ENCODE results near the gene LNX1. TPM values are rescaled to one million over a fixed set of nuclear protein-coding genes. Genes with fewer than 3 reads are reported as not detected.

LNX1 gene
- total RNA-seq, 1 donor from 2014 or later = 26.7 TPM

DNA sequence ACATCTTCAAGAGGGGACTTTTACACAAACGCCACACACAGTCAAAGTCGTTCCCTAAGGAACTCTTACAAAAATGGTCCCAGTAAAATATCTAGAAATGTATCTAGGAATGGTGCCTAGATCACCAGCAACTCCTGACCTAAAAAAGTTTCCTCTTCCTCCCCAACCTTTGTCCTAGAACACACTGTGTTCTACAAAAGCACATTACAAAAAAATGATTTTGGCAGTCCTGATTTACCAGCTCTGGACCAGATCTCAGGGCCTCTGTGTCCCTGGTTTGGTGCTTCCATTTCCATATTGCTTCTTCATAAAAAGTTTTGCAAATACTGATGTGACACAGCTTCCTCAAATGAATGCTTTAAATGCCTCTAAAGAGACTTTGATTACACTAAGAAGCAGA lies 55.0 kb downstream of the LNX1 start:
- DNase-seq (ENCODE audit: low spot score) = no peak

DNA sequence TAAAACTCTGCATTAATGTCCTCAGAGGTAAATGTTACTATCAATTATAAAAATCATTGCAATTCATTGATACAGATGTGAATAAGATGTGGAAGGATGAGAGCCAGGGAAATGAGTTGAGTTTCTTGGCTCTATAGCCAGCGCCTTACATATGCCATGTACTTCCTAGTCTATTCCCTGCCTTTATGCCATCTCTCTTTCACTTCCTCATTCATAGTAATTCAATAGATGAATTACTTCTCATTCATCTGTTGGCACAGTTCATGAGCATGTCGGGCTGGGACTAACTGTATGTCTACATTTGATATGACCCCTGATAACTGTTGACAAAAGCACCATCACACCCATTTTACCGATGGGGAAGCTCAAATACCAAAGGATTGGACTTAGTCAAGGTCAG lies 55.7 kb downstream of the LNX1 start:
- no peak for DNase-seq (ENCODE audit: low spot score)

DNA sequence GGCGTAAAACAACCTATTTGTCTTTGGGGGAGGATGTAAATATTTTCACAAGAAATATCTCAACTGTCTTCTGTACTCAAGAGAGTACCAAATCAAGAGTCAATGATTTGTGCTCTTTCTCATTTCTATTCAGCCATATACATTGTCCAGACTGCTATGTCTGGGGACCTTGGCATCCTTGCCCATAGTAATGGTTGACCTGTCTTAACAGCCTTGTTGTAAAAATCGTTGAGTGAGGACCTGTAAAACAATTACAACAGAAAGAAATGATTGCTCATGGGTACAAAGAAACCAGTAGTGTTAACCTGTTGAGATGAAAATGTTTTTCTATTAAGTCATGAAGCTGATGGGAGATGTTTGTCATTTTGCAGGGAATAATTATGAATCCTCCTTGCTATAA lies 56.6 kb downstream of the LNX1 start:
- no peak for DNase-seq (ENCODE audit: low spot score)

DNA sequence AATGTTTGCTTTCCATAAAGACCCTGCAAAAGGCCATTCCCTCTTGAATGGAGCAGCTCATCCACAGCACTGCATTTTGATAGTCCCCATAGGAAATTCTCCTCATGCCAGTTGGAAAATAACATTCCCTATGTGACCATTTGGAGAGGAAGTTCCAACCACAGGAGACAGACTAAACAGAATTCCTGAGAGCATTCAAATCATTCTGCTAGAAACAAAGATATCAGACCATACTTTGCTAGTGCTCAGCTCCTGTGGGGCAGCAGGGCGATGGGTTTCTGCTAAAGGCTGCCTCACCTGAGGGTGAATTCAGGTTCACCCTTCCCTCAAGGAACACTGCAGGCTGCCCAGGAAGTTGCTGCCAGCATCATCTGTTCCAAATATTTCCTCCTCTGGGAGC lies 58.8 kb downstream of the LNX1 start:
- DNase-seq (ENCODE audit: low spot score) = no peak

DNA sequence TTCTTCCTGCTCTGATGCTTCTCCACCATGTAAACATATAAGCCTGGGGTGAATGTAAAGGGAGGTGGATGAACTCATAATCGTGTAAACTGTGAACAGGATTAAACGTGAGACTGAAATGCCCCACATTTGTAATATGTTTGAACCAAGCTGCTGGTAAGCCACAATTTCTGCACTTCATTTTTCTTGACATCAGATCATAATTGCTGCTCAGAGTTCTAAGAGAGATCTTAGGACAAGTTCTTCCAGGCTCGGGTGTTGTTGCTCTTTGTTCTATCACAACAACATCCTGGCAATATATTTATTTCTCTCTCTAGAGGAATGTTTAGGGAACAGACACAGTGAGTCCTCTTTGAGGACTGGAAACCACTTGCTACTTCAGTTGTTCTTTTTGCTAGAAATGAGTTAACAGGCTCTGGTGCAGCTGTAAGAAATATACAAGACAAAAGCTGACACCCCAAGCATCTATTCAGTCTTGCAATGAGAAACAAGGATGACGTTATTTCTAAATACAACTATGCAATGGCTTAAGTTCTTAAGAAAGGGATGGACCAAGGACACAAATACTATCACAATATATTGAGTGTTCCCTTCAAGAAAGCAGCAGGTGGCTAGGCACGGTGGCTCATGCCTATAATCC lies 59.6 kb downstream of the LNX1 start:
- no peak for DNase-seq (ENCODE audit: low spot score)

DNA sequence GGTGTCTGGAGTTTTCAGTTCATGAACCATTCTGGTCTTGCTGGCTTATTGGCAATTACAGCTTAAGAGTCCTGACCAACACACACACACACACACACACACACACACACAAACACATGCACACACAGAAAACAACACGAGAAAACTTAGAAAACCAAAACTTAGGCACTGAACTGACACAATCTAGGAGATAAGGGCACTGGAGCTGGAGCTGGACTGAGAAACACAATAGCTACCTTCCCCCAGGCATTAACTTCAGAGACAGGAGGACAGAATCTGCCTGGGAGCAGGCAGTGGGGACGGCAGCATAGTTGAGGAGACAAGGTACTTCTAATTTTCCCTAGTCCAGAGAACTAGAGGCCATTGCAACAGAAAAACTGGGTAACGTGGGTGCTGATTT lies 62.3 kb downstream of the LNX1 start:
- DNase-seq (ENCODE audit: low spot score) = no peak

DNA sequence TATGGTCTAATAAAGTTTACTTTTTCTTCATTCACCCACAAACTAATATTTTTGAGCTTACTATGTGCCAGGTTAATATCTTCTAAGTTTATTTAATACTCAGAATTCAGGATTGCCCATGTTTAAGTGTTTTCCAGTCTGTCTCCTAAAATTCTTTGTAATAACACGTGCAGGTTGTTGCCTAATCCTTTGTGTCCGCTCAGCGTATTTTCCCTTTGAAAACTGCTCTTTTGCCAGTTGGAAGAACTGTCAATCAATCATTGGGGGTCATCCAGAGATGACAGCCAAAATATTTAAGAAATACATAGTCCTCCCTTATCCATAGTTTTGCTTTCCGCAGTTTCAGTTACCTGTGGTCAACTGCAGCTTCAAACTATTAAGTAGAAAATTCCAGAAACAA lies 63.4 kb downstream of the LNX1 start:
- no peak for DNase-seq (ENCODE audit: low spot score)

DNA sequence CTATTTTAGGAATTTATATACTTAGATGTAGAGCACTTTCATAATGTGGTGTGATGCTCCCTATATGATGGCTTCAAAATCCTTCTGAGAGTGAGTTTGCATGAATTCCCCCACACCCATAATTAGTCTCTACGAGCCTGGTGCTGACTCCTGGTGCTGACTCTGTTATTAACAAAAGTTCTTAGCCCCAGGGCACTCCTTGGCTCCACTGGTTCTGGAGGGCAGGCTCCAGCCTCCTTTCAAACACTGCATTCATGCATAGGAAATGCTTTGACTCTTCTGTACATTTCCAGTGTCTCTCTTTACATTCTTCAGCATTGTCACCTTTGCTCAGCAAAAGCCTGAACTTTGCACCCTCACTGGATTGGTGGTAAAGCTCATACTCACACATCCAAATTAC lies 64.0 kb downstream of the LNX1 start:
- DNase-seq (ENCODE audit: low spot score) = no peak

DNA sequence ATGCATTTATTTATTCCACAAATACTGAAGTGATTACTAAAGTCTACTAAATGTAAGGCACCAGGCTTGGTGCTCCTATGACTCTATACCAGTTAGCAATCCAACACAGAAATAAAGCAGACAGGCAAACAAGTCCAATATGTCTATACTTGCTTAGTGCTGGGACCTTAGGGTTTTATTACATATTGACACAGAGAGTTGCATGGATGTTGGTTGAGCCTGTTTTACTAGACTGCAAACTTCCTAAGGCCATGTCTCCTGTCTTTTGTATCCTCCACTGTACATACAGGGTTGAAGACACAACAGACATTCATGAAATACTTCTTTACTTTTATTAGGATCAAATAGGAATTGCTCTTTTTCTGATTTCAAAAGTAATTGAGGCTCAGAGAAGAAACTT lies 69.0 kb downstream of the LNX1 start:
- no peak for DNase-seq (ENCODE audit: low spot score)

DNA sequence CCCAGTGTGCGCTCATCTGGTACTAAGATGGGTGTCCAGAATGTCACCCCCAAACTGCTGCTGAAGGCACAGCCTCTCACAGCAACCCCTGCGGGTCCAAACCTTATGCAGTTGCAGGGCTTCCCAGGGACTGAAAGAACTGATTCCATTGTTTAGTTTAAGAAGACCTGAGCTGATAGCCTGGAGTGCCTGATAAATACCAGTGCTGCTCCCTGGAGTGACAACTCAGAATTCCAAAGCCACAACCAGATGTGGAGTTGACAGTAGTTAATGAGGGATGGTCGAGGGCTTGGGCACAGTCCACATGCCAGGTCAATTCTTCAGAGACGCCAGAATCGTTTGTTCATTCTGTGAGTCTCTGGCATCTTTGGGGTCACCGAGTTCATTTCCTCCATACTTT lies 71.2 kb downstream of the LNX1 start:
- no peak for DNase-seq (ENCODE audit: low spot score)

DNA sequence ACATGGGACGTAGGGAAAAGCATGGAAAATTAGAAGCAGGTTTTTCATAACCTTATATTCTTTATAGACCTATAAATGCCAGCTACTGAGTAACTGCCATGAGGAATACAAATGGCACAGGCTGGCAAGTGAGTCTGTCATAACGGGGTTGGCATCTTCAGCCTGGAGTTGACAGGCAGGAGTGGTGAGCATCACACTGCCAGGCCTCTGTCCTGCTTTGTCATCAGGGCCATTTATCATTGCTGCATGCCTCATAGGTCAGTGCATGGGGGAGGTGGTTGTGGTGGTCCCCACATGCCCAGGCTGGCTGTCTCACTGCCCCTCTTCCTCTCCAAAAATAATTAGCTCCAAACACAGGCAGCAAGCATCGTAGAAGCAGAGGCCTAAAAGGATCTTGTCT lies 72.5 kb downstream of the LNX1 start:
- DNase-seq (ENCODE audit: low spot score) = no peak

DNA sequence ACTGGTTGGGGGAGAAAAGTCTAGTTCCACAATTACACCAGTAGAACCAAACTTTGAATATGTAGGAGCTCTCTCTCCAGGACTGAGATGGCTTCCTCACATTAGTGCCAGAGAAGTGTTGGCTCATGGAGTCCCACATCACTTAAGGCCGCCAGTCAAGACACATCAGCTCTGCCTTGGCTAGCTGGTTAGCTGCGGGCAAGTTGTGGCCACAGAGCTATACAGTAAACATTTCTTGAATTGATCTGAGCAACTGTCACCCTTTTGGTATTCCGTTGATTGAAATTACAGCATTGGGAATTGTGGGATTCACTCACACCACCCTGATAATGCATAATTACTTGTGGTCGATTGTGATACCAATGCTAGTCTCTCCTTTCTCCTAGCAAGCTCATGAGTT lies 76.2 kb downstream of the LNX1 start:
- no peak for DNase-seq (ENCODE audit: low spot score)

DNA sequence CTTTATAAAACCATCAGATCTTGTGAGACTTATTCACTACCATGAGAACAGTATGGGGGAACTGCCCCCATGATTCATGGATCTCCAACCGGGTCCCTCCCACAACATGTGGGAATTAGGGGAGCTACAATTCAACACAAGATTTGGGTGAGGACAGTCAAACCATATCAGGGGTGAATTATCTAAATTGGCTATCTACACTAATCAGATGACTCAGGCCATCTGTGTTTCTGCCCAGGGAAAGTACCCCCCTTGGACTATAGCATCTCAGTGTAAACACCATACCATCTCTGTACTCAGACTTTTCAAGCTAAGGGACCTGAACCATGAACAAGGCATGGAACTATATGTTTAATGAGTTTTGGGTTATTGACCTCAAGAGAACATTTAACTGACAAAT lies 76.8 kb downstream of the LNX1 start:
- DNase-seq (ENCODE audit: low spot score) = no peak

DNA sequence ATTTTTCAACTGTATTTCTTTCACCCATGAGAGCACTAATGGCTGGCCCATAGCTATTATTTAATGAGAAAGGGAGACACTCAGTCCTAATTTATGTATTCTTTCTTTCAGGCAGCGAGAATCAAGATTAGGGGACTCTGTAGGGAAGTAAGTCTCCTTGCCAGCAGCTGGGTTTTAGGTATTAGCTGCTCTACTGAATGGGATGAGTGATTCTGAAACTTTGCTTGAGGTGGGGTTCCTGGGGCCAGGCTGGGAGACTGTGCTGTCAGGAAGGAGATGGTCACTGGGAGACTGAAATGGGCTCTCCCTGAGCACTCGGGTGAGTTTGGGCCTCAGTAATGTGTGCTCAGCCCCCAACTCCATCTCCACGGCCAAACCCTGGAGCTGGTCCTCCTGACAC lies 78.7 kb downstream of the LNX1 start:
- no peak for DNase-seq (ENCODE audit: low spot score)

DNA sequence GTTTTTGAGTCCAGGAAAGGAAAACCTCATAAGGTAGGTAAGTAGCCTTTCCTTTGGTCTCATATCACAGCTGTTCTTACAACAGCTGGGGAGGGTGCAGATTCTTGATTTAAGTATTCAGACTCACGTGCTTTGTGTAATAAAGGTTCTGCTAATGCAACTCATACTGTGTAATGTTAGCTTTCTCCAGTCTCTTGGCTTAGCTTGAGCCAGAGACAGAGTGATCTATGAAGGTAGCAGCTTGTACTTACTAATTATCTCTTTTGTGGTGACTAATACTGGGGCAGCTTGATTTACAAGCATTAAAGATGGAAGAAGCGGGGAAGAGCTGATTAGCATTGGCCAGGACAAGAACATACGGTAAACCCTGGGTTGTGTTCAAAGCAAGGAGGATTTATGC lies 80.3 kb downstream of the LNX1 start:
- no peak for DNase-seq (ENCODE audit: low spot score)

DNA sequence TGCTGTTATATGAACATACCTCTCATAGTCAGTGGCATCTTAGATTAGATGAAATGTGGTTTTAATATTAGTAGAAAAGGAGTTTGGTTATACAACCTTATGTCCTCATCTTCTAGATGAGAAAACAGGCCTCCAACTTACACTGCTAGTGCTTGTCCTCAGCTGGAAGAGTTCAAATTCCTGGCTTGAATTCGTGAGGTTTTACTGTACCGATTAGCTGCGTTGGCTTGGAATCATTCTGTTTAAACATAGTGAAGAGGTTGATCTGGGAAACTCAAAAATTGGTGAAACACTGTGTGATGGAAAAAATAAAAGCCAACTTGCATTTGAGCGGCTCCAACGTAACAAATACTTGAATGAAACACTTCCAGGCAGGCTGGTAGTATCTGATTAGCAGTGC lies 81.0 kb downstream of the LNX1 start:
- DNase-seq (ENCODE audit: low spot score) = no peak

DNA sequence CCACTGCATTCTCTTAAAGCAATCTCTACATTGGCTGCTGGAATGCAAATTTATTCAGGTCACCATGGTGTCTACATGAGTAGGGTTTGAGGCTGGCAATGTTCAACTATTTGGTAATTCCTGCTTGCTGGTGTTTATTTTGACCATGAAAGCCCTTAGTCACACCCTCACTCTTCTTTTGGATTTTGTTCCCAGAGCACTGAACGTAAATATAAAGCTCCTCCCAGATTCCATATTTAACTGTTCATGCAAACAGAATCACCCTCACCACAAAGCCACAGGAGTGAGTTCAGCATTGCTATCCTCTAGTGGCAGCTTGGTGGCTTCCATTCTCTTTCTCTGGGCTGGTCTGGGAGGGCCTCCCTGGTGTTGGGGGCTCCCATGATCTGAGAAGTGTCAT lies 82.8 kb downstream of the LNX1 start:
- no peak for DNase-seq (ENCODE audit: low spot score)

DNA sequence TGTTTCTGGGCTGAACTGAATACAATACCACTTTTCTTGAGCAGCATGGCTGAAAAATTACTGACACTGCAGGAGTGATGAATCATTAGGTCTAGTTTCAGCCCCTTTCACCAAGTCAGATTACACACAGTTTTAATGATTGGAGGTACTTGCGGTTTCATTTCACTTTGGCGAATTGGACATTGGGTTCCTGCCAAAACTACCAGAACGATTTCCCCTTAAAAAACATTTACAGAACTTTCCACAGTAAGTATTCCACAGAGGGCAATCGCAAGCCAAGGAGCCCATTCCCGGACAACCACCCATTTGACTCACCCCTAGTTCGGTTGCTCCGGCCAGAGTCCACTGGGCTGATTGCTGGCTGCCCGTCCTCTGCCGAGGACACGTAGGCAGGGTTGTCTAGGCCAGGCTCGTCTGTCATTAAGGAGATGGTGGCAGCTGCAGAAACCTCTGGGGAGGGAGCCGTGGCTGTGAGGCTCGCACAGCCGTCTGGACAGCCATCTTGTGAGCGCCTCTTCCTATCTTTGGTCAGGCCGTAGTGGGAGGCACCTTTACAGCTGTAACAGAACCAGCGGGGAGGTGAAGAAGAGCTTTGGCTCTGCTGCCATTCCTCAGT lies 83.5 kb downstream of the LNX1 start:
- no peak for DNase-seq (ENCODE audit: low spot score)

DNA sequence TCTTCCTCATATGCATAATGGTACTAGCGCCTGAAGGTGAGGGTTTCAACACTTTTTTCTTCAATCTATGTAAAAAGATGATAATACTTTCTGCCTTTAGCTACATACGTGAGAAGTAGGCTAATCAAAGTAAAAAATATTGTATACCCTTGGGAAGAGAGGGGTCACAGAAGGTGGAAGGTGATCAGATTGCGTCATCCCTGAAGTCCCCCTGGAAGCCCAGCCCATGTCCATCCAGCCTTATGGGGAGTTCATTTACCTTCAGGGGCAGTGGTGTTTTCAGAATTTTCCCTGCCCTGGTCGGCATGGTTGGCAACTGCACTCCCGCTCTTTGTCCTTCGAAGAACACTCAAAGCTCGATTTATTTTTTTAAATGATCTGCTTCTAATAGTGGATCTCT lies 84.2 kb downstream of the LNX1 start:
- DNase-seq (ENCODE audit: low spot score) = no peak

DNA sequence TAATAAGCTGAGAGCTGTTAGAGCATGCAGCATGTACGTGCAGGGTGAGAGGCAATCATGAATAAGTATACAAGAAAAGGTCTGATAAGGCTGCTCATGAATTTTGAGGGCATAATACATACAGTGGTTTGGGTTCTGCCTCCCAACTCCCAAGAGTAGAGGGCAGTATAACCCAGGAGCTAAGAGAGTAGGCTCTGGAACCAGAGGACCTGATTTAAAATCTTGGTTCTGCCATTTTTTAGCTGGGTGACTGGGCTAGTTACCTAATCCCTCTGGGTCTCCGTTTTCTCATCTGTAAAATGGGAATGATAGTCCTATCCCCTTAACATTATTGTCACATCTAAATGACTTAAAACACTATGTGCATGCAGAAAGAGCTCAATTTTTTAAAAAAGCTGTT lies 85.3 kb downstream of the LNX1 start:
- no peak for DNase-seq (ENCODE audit: low spot score)

DNA sequence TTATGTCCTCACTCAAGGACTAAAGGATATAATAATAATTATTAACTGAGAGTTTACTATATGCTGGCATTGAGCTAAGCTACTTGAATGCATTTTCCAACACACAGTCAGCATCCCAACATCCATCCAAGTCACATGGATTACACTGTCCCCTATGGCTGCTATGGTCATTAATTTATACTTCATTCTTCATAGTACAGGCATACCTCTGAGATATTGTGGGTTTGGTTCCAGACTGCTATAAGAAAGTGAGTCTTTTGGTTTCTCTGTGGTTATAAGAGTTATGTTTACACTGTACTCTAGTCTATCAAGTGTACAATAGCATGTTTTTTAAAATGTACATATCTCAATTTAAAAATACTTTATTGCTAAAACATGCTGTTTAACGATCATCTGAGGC lies 89.2 kb downstream of the LNX1 start:
- DNase-seq (ENCODE audit: low spot score) = no peak

DNA sequence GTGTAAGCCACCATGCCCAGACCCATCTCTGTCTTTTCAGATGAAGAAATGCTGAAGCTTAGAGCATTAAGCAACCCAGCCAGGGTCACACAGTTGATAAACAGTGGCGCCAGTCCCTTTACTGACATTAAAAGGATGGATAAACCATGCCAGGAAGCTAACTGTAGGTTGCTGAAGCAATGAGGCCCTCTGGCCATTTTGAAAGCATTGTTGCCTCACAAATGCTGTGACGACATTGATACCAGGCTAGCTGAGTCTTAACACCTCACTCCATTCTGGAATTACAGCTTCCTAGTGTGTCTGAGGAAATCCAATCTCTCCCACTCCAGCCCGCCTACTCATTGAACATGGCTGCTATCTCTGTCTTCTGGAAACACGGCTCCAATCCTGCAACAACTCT lies 89.7 kb downstream of the LNX1 start:
- DNase-seq (ENCODE audit: low spot score) = no peak

DNA sequence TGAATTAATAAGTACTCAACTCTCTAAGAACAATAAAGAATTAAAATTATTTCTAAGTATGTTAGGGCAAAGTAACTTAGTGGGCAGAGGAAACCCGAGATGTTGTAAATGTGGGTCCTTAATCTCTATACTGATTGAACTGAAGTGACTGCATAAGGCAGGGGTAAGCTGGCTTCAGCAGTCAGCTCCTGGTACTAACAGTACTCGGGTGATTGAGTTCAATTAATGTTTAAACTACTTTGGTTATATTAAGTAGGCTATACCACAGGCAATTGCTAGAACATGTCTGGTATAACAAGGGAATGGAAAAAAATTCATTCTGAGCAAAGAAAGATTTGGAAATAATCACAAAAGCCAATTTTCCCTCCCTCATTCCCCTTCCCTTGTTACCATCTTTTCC lies 90.7 kb downstream of the LNX1 start:
- no peak for DNase-seq (ENCODE audit: low spot score)

DNA sequence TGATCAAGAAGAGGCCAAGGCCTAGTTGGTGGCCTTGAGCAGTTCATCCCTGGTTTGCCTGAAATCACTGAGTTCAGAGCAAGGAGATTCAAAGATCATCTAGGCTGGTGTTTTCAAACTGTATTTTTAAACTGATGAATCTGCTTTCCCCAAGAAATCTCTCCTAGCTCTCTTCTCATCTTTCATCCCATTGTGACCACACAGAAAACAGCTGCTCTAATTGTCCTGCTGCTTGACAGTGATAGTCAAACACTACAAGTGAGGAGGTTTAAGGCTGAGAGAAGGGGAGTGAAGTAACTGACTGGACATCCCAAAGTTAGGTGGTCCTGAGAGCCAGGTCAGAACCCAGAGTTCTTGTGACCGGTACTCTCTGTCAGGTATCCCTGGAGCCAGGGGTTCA lies 91.5 kb downstream of the LNX1 start:
- no peak for DNase-seq (ENCODE audit: low spot score)

All from ureter (tissue), 1 donor.